GM19328 (cell line): Measurements from ENCODE around the gene OR13D1.
A peak's percentile ranks its signal among the peaks of the same experiment; 100 is the strongest.
"Not testable (repeated sequence)": the region's sequence is repeated elsewhere in the genome, so short reads cannot be mapped to it uniquely, and the experiment has no call there.

Source experiments
- ATAC-seq: cut with Tn5 transposase; IDR thresholded peaks from one replicate; pipeline ENCODE4 v1.9.1; 2021; ENCODE audit warnings: mild to moderate bottlenecking, moderate library complexity; ENCODE audit not compliant: unreplicated experiment

The OR13D1 gene

GRCh38 chr9:104694218-104694617 is at the start of gene OR13D1:
Gene OR13D1 (plus strand): TSS chr9:104694518. CDS start chr9:104694518, 0 bp downstream.
- no peak for ATAC-seq

GRCh38 chr9:104658496-104659195 is 35.7 kb upstream of the OR13D1 start:
- no peak for ATAC-seq

- no peak for ATAC-seq
Measured at GRCh38 chr9:104675611-104676010, 18.7 kb upstream of the OR13D1 start.

- peak; percentile 70 for ATAC-seq
Measured at GRCh38 chr9:104682642-104683041, 11.7 kb upstream of the OR13D1 start.

GRCh38 chr9:104686081-104686480 is 8.2 kb upstream of the OR13D1 start:
- no peak for ATAC-seq

- ATAC-seq = no peak
Measured at GRCh38 chr9:104700306-104700705, 6.0 kb downstream of the OR13D1 start.

- ATAC-seq = not testable (repeated sequence)
Measured at GRCh38 chr9:104708737-104709136, 14.4 kb downstream of the OR13D1 start.

GRCh38 chr9:104711604-104712003 is 17.3 kb downstream of the OR13D1 start:
- ATAC-seq = no peak

GRCh38 chr9:104725014-104725413 is 30.7 kb downstream of the OR13D1 start:
- ATAC-seq = no peak

GRCh38 chr9:104738452-104738851 is 44.1 kb downstream of the OR13D1 start:
- no peak for ATAC-seq

GRCh38 chr9:104740621-104741020 is 46.3 kb downstream of the OR13D1 start:
- ATAC-seq = no peak

- ATAC-seq = peak; percentile 36
Measured at GRCh38 chr9:104743376-104743985, 49.2 kb downstream of the OR13D1 start.
